GM21515 (cell line): ENCODE measurements around the gene SPART.
"Not testable (repeated sequence)": the region's sequence is repeated elsewhere in the genome, so short reads cannot be mapped to it uniquely, and the experiment has no call there.

Source experiments
- ATAC-seq: cut with Tn5 transposase; IDR thresholded peaks from one replicate; pipeline ENCODE4 v1.9.1; 2021; ENCODE audit not compliant: unreplicated experiment

SPART gene

DNA sequence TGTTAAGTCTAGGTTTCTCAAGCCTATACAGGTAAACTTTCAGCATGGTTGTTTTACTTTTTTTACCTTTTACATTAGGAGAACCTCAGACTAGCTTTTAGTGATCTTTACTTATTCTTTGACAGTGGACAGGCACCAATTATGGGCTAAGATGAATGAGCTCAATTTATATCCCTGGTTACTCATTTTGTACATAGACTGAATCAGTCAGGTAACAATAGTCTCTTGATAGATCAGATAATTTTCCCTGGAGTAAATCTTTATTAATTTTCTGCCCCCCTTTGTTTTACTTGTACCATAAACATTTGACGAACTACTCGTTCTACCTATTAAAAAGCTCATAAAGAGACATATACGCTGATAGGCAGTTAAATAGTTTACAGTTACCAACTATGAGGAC is 22.8 kb downstream of the SPART start:
- no peak for ATAC-seq

DNA sequence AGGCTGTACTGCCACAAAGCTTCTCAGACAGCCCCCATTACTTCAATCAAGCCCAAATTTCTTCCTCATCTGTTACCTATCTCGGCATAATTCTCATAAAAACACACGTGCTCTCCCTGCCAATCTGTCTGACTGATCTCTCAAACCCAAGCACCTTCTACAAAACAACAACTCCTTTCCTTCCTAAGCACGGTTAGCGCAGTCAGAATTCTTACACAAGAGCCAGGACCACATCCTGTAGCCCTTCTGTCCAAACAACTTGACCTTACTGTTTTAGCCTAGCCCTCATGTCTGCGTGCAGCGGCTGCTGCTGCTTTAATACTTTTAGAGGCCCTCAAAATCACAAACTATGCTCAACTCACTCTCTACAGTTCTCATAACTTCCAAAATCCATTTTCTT is 26.4 kb downstream of the SPART start:
- not testable (repeated sequence) for ATAC-seq

DNA sequence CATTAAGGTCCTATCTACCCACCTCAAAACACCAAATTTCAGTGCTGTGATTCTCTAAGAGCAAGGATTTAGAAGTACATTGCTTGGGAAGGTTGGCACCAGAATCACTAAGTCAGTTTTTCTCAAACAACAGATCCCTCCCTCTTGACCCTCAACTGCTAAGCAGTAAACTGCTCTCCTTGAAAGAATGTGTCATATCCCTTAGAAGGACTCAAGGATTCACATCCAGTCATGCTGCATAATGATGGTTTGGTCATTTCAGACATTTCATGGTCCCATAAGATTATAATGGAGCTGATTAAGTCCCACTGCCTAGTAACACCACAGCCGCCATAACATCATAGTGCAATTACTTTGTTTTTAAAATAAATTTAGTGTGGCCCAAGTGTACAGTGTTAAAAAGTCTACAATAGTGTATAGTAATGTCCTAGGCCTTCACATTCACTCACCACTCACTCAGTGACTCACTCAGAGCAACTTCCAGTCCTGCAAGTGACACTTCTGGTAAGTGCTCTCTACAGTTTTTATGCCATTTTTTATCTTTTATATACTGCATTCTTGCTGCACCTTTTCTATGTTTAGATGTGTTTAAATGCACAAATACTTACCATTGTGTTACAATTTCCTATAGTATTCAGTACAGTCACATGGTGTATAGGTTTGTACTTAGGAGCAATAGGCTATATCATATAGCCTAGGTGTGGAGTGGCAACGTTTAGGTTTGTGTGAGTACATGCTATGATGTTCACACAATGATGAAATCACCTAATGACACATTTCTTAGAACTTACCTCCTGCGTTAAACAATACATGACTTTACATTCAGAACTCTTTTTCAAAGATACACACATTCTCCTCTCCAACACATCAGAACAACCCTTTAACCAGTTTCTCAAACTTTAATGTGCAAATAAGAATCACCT is 32.9 kb downstream of the SPART start:
- ATAC-seq: no peak

DNA sequence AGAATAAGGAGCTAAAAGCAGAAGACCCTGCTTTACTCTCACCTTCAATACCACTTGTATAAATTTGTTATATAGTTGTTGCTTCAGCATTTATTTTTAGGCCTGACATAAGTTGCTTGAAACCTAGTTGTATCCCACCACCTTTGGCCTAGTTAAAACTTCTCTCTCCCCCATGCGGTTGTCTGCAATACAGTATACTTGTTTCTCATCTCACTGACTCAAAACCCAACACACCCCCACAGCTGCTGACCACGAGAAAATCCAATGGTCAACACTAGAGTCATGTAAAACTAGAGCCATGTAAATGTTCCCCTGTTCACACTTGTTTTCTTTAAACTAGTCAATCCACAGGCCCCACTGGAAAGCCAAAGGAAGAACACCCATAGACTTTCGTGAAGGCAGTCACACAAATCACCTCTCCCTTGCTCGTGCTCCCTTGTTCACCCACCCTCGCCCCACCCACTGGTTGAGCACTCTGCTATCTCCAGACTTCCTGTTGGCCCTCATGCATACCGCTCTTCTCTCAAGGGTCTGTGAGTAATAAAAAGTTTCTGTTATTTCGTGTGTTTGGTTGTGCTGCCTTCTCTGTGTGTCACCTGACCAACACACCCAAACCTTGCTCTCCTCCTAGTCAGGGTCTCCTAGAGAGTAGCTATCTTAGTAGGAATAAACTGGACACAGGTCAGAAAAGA is 35.6 kb downstream of the SPART start:
- no peak for ATAC-seq

DNA sequence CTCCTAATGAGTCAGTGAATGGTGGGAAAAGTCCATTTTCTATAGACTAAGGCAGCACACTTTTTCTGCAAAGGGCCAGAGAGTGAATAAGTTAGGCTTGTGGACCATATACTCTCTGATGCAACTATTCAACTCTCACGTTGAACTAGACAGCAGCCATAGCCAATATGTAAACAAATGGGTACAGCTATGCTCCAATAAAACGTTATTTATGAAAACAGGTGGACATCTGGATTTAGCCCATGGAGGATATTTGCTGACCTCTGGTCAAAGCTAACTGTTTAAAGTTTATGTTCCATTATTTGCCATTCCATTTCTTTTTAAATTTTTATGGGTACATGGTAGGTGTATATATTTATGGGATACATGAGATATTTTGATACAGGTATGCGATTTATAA is 43.9 kb downstream of the SPART start:
- no peak for ATAC-seq

DNA sequence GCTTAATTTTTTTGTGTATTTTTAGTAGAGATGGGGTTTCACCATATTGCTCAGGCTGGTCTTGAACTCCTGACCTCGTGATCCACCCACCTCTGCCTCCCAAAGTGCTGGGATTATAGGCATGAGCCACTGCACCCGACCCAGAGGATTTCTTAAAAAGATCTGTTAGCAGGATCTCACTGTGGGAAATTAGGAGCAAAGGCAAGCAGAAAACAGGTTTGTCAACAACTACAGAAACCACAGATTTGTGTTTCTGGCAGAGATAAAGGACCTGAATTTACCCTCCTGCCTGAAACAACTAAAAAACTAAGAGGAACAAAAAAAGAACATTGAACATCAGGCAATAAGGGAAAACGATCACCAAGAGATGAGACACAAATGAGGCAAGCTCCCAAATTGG is 46.7 kb downstream of the SPART start:
- not testable (repeated sequence) for ATAC-seq

DNA sequence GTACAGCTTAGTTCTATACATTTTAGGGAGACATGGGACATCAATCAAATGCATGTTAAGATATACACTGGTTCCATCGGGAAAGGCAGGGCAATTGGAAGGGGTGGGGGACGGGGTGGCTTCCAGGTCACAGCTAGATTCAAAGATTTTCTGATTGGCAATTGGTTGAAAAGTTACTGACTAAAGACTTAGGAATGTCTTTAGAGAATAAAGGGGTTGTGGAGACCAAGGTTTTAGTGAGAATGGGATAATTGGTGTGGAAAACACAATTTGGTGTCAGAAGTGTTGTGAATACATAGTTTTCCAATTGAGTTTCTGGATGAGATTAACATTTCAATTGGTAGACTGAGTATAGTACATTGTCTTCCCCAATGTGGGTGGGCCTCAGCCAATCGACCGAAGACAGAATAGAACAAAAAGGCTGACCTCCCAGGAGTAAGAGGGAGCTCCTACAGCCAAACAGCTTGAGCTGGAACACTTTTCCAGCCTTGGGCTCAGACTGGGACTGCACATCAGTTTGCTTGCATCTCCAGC is 47.6 kb downstream of the SPART start:
- ATAC-seq: no peak

DNA sequence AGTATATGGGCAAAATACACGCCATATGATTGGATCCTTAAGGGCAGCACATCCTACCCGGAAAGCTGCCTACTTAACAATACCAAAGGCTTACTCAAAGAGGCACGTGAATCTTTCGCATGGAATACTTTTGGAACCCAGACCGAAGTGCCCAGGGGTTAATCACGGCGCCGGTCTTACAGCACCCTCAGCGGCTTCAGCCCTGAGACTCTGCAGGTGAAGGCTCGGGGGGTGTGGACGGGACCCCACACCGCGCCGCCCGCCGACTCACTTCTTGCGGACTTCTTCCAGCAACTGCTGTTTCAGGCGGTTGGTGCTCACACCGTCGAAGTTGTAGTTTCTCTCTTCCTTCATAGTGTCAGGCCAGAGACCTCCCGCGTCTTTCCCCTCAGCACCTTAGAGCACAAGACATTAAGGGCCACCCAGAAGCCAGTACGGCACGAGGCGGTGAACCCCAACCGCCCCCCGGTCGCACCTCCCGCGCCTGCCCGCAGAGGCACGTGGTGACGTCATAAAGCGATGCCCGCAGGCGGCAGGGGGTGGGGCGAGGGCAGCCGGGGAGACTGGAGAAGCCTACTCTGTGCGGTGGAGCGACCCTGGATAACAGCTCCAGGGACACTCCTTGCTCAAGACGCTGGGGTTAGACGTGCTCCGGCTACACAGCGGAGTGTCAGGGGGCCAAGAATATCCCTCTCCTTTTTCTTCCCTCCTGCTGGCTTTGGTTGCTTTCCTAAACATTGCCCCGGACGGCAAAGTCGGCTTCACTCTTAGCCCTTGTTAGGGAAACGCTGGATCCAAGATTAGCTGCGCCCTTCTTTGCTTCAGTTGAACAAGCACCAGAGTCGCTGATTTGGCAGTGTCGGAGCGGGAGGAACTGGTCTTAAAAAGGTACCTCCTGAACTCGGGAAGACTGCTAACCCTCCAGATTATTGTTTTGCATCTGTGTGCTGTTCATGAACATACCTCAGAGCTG is 48.5 kb downstream of the SPART start, which contains the start of gene CCDC169:
TSS of gene CCDC169 (minus strand) at position 449 of the 973 bp plus-strand sequence. CDS start at position 354, 95 bp downstream.
- peak; percentile 59 for ATAC-seq

DNA sequence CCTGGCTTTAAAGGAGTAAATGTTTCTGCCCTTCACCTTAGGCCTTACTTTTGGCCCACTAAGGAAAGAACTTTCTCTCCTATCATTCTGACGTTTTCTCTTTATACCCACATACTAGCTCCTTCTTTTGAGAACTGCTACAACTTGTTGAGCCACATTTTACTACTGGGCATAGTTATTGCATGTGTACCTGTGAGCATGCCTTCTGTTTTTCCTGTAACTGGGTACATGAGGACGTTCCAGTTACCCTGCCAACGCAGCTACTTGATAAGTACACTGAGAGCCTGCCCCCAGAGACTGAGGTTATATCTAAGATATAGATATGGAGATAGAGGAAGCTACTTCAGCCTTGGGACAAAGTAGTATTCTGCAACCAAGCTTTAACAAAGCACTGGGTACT is 52.1 kb downstream of the SPART start:
- no peak for ATAC-seq

DNA sequence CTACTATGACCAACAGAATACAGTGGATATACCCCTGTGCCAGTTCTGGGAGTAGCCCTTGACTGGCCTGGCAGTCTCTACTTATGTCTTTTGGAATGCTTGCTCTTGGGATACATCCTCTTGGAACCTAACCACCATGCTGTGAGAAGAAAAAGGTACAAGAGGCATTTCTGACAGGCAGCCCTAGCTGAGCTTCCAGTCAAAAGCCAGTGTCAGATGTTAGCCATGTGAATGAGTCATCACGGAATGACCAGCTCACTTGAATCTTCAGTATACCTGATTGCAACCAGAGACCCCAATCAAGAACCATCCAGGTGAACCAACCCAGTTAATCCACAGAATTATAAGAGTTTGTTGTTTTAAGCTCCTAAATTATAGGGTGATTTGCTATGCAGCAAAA is 52.7 kb downstream of the SPART start:
- no peak for ATAC-seq

DNA sequence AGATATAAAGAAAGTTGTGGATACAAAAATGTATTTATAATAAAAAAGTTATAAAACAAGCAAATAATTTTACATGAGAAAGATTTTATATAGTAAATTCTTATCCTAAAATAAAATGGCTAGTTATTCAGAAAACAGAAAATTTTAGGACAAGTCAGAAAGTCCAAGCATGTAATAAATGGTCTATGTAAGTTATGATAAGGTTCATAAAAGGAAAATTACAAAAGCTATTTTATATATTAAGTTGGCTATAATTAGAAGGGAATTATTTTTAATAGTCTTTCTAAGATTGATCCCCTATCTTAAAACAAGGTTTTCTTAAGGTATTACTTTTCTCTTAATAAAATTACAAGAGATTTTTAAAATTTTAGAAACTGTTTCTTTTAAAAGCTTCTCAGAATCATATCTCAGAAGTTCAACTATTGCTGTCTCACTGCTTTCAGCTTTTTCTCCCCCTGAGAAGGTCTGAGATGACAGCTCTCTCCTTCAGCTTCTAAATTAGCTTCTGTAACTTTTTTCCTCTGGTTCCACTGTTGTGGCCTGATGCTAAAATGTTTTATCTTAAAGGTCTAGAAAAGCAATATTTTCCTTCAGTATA is 57.3 kb downstream of the SPART start:
- no peak for ATAC-seq

DNA sequence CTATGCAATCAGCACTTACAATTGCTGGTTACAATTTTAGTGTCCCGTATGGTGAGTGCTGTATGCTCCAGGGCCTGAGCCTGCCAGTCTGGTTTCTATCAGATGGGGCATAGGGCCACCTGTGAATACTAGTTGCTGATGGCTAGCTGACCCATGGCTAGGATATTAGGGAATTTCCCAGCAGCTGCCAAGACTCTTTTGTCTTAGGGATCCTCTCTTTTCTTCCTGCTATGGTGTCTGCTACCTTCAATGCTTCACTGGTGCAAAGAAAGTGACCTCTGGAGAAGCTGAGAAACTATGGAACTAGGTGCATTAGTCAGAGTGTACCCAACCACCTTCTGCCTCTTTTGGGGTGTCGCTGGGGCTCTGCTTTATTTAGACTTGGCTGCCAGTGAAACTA is 60.2 kb downstream of the SPART start:
- ATAC-seq: no peak

DNA sequence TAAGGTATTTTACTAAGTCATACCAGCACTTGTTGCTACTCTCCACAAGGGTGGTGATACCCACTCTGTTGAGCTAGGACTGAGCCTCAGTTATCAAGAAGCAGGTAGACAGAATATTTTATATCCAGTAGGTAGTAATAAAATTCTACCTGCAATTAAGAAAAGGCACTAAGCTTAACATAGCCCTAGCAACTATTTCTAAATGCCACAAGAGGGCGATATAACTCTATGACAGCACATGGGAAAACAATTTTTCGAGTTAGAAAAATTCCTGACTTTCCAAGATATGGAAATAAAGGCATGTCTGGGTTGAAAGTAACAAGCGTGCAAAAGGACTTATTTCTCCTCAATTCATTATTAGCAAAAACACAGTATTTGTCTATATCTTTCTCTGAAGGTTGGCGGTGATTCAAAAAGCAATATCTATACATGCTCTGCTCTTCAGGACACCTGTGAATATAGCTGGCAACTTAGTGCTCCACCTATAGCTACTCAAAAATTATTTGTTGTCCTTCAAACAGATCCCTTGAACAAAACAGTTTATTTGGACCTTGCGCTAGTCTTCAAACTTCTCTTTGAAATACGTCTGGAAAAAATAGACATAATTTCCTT is 63.3 kb downstream of the SPART start:
- ATAC-seq: no peak

DNA sequence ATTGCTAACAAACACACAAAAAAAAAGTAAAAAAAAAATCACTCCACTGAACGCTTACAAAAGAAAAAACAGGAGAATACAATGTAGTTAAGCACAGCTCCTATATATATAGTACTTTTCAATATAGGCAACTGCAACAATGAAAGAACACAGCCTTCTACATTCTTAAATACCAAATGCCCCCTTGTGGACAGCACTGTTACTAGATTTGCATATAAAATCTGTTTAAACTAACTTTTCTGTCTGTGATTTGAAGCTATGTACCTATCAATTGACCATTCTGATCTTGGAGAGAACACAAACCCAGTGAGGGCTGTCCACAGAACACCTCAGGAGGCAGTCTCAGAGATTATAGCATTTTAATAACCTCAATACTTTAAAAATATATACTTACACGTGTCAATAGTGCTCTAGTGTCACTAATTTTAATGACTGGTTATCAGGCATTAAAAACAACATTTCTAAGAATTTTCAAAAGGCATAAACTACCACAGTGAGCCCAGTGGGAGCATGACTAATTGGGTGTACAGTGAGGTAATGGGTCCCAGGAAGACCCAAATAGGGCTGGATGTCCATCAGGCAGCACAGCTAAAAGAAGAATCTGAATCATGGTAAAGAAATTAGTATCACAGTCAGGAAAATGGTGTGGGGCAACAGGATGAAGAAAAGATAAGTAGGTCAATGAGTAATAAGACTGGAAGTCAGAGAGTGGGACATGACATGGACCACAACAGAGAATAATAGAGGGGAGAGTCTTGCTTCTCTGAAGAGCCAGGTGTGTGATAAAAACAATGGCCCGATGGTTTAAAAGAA is 70.8 kb downstream of the SPART start:
- ATAC-seq: no peak

DNA sequence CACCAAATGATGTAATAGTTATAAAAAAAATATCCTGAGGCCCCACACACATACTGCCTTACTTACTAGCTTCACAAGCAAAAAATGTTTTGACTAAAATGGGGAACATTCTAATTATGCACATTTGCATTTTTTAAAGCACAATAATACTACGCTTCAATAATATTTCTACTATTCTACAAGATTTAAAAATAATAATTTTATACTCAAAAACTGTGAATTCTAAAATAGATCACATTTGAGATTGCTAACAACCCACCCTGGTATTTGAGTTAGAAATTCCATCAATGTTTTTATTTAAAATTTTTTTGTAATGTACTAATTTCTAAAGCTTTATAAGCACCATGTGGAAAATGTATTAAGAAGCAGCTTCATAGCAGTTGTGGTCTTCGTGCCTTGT is 72.8 kb downstream of the SPART start:
- no peak for ATAC-seq

DNA sequence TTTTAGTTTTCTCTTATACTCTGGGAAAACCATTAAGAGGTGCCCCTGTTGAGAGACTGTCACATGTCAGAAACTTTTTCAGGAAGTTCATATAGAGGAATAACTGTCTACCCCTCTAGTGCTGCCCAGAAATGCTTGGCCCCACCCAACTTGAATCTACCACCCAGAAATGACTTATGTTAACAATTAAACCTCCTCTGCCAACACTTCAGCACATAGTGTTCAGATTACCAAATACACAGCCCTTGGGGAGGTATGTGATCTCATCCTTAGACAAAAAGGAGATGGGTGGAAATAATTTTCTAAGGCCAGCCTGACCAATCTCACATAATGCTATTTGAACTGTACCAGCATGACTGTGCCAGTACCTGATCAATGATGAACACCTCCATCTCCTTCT is 84.2 kb downstream of the SPART start:
- ATAC-seq: no peak

DNA sequence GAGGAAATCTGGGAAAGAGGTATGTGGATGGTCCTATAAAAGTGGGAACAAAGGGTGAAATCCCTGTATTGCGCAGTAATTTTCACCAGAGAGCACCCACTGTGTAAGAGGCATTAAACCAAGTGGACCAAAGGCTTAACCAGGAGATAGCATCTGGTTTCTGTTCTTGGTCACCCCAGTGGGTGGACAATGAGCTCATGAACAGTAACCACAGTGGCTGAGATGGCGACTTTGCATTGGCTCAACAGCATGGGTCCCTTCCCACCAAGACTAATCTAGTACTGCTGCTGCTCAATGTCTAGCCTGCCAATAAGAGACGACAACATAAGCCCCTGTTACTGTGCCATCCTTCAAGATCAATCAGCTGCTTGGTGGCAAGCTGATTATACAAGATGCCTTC is 85.2 kb downstream of the SPART start:
- ATAC-seq: no peak

DNA sequence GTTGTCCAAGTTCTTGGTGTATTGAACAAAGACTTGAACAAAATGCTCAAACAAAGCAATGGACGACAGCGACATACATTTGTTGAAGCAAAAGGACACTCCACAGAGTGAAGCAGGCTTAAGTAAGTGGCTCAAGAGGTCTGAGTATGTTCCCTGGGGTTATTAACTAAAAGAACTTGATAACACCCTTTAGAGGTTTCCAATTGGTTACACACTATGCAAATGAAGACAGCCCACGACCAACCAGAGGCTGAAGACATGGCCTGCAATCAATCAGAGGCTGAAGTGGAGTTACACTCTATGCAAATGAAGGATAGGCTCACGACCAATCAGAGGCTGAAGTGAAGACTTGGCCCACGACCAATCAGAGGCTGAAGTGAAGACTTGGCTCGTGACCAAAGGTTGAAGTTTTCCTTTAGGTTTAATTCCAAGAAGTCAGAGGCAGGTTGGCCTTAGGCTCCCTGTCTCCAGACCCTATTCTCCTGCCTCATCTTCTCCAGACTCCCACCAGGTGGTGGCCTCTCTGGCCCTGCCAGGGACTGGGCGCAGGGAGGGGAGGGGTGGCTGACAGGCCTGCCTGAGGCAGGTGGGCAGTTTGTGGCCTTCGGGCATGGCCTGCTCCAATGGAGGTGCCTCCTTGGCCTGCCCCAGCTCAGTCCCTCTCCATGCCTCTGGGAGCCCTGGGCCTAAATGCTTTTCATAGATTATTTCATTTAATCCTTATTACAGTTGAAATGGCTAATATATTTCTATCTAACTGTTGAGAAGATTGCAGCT is 86.6 kb downstream of the SPART start:
- ATAC-seq: no peak
